ENCODE results near the gene RABGAP1L.

GRCh38 chr1:174968750-174969244 lies 809.5 kb downstream of the RABGAP1L start:
- TF ChIP-seq CTCF (IDR thresholded peaks at IDR 0.05) (no peak), EZH2 (IDR thresholded peaks at IDR 0.05) (no peak), EZH2phosphoT487 (IDR thresholded peaks at IDR 0.05) (no peak)
